Body of pancreas (tissue), 4 donors: Measurements from ENCODE around the gene MT1E. TPM values are rescaled to one million over a fixed set of nuclear protein-coding genes. Genes with fewer than 3 reads are reported as not detected.
"Not testable (repeated sequence)": the region's sequence is repeated elsewhere in the genome, so short reads cannot be mapped to it uniquely, and the experiment has no call there.

ENCODE experiments used
- ATAC-seq: fragments of 150-250 bp; one replicate; pipeline ENCODE4 v1.9.1; 2016
- DNase-seq, 4 donors: peaks; one replicate each; pipeline ENCODE4 v3.0.0-alpha.2; 2019
- H3K27ac ChIP-seq, 4 donors: fragments of 200-600 bp; sonication (generic); 1 replicate in 3 of 4; 2 replicates in 1 of 4; pipeline versions ENCODE4 v1.5.1 to v1.6.1; 2016 to 2019; ENCODE audit warnings: mild to moderate bottlenecking in 1 of 4, mixed read lengths in 1 of 4, moderate library complexity in 1 of 4
- H3K27me3 ChIP-seq, 2 donors: fragments of 200-600 bp; sonication (generic); one replicate each; pipeline ENCODE4 v1.6.0; 2016; ENCODE audit warnings: mild to moderate bottlenecking in 1 of 2
- H3K36me3 ChIP-seq, 2 donors: fragments of 200-600 bp; sonication (generic); replicated peaks in 1 of 2; 2 replicates each; pipeline ENCODE4 v1.5.1; 2016; ENCODE audit warnings: low read depth in 2 of 2; ENCODE audit not compliant: insufficient read depth in 1 of 2
- H3K4me1 ChIP-seq: fragments of 200-600 bp; sonication (generic); one replicate; pipeline ENCODE4 v1.6.0; 2016
- H3K4me3 ChIP-seq, 2 donors: fragments of 200-600 bp; sonication (generic); 1 replicate in 1 of 2; 2 replicates in 1 of 2; pipeline ENCODE4 v1.5.1; 2016 to 2019
- H3K9me3 ChIP-seq, 3 donors: fragments of 200-600 bp; sonication (generic); 1 replicate in 2 of 3; 2 replicates in 1 of 3; pipeline ENCODE4 v1.5.1; 2016
- POLR2A ChIP-seq, 3 donors: fragments of 450-650 bp; IDR thresholded peaks; one replicate each; pipeline ENCODE4 v1.6.1; 2016; ENCODE audit warnings: antibody characterized with exemption in 3 of 3, mild to moderate bottlenecking in 2 of 3
- WGBS, 2 donors: methylation state at CpG; one replicate each; pipeline ENCODE4 v1.1.5; 2017; 5-methylcytosine and 5-hydroxymethylcytosine counted together
- intact Hi-C: fragments of 100-400 bp; cut with DNase I; formaldehyde crosslinking; loops from one replicate; pipeline ENCODE4 v1.15.1; 2023
- total RNA-seq, 2 donors: library from RNA; depleted of rRNA; stranded (reverse); fragments of >200 nt; gene quantifications; one replicate each; pipeline ENCODE4 v1.1.0, GENCODE V29; 2016
- TF ChIP-seq, protein P1 (sequence below), 7 experiments: fragments of 450-650 bp in 4 of 7; fragments of 200-600 bp in 3 of 7; sonication (generic) in 3 of 7; IDR thresholded peaks; one replicate each; pipeline ENCODE4 v1.5.1; 2016 to 2019; ENCODE audit warnings: antibody characterized with exemption in 7 of 7

Gene MT1E
- 100 to 1,000 TPM in 1 of 2 donors, 10 to 100 TPM in 1; 99.9 to 679 TPM for total RNA-seq

DNA sequence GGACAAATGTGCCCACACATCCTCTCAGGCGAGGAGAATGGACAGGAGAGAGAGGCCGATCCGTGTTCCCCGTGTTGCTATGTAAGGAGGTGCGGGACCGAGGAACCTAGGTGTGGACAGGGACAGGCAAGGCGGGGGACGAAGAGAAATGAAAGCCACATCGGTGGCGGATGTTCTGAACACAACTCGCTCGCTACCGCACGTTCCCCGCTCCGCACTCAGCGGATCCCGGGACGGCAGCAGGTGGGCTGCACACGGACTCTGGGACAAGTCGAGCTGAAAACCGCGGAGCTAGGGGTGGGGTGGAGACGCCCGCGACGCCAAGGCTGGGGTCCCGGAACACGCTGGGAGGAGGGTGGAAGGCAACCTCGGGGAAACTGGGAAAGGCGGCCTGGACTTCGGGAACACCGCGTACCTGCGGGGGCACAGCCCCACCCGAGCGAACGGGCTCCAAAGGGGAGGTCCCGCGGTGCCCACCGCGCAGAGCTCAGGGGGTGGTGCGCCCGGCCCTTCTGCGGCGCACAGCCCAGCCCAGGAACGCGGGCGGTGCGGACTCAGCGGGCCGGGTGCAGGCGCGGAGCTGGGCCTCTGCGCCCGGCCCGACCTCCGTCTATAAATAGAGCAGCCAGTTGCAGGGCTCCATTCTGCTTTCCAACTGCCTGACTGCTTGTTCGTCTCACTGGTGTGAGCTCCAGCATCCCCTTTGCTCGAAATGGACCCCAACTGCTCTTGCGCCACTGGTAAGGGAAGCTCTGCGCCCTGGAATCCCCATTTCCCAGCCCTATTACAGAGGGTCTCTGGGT, at the start of gene MT1E:
MT1E (plus strand) TSS at position 642 of the 803 bp plus-strand sequence; CDS start at position 713, 71 bp downstream.
- Histone ChIP-seq H3K4me3 (peak within 1 kb of the TSS; percentile 29 to 40), H3K4me1 (peaks cover 30% of the 10 kb centered on the region), H3K9me3 (no peaks in the 10 kb centered on the region), H3K27ac (peak within 1 kb of the TSS; percentile 93 to 98 (median 98)), H3K27me3 (no peaks in the 10 kb centered on the region), H3K36me3 (no peaks in the 10 kb centered on the region)
- WGBS, 2 donors, result 0 to 4% methylated on average over 23 to 62 of the region's 62 CpGs
- peak; percentile 88 for ATAC-seq
- peak; percentile 92 to 99 (median 99) for TF ChIP-seq POLR2A (IDR thresholded peaks at IDR 0.05)
- TF ChIP-seq, protein P1, sequence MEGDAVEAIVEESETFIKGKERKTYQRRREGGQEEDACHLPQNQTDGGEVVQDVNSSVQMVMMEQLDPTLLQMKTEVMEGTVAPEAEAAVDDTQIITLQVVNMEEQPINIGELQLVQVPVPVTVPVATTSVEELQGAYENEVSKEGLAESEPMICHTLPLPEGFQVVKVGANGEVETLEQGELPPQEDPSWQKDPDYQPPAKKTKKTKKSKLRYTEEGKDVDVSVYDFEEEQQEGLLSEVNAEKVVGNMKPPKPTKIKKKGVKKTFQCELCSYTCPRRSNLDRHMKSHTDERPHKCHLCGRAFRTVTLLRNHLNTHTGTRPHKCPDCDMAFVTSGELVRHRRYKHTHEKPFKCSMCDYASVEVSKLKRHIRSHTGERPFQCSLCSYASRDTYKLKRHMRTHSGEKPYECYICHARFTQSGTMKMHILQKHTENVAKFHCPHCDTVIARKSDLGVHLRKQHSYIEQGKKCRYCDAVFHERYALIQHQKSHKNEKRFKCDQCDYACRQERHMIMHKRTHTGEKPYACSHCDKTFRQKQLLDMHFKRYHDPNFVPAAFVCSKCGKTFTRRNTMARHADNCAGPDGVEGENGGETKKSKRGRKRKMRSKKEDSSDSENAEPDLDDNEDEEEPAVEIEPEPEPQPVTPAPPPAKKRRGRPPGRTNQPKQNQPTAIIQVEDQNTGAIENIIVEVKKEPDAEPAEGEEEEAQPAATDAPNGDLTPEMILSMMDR (IDR thresholded peaks at IDR 0.05), result peak in 1 of 7 experiments; percentile 21
- intact Hi-C loops, result no loop called here
- peak; percentile 86 to 96 (median 90) for DNase-seq

- H3K9me3 ChIP-seq, result no peaks in the 10 kb centered on the region
- TF ChIP-seq POLR2A (IDR thresholded peaks at IDR 0.05), result no peak
- TF ChIP-seq, protein P1 (IDR thresholded peaks at IDR 0.05), result peak; percentile 69 to 95 (median 94)
Measured at GRCh38 chr16:56576585-56577299, 48.8 kb upstream of the MT1E start.

DNA sequence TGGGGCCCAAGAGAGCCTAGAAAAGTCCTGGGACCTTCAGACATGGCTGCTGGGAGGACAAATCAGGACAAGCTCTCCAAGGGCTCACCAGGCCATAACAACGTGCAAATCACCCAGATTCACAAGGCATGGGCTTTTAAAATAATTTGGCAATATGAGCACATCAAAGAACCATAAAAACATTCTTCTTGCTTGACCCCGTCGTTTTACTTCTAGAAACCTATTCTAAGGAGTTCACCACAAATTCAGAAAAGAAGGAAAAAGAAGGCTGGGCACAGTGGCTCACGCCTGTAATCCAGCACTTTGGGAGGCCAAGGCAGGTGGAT, 48.3 kb upstream of the MT1E start:
- no peak overlapping the region for H3K4me3 ChIP-seq
- DNase-seq, result no peak
- no peak for TF ChIP-seq POLR2A (IDR thresholded peaks at IDR 0.05)
- TF ChIP-seq, protein P1 (IDR thresholded peaks at IDR 0.05), result no peak
- H3K27ac ChIP-seq, result no peak overlapping the region
- intact Hi-C loops, result no loop called here
- no peak for ATAC-seq
- no peaks in the 10 kb centered on the region for H3K9me3 ChIP-seq
- H3K27me3 ChIP-seq, result no peaks in the 10 kb centered on the region
- no peaks in the 10 kb centered on the region for H3K36me3 ChIP-seq
- WGBS, 2 donors, result 54 to 59% methylated on average over 4 of the region's 4 CpGs
- no peaks in the 10 kb centered on the region for H3K4me1 ChIP-seq

More at GRCh38 chr16:56576585-56577299, 48.8 kb upstream of the MT1E start:
- Histone ChIP-seq H3K36me3 (no peaks in the 10 kb centered on the region), H3K4me3 (no peak overlapping the region), H3K4me1 (no peaks in the 10 kb centered on the region), H3K27me3 (no peaks in the 10 kb centered on the region), H3K27ac (no peak overlapping the region)
- 30 to 54% methylated on average over 4 to 8 of the region's 8 CpGs for WGBS, 2 donors
- intact Hi-C loops, result no loop called here
- peak; percentile 87 to 90 (median 89) for DNase-seq
- ATAC-seq, result peak; percentile 100

GRCh38 chr16:56580391-56581048, 45.1 kb upstream of the MT1E start:
- intact Hi-C loops, result no loop called here
- Histone ChIP-seq H3K27ac (no peak overlapping the region), H3K36me3 (no peaks in the 10 kb centered on the region), H3K4me1 (no peaks in the 10 kb centered on the region), H3K9me3 (no peaks in the 10 kb centered on the region), H3K4me3 (no peak overlapping the region), H3K27me3 (no peaks in the 10 kb centered on the region)
- TF ChIP-seq POLR2A (IDR thresholded peaks at IDR 0.05), result no peak
- TF ChIP-seq, protein P1 (IDR thresholded peaks at IDR 0.05), result no peak
- WGBS, 2 donors, result 74 to 84% methylated on average over 5 of the region's 6 CpGs
- no peak for DNase-seq
- no peak for ATAC-seq

- H3K9me3 ChIP-seq, H3K36me3 ChIP-seq, DNase-seq, H3K4me3 ChIP-seq, H3K27me3 ChIP-seq, ATAC-seq, H3K4me1 ChIP-seq, H3K27ac ChIP-seq, intact Hi-C loops: not testable (repeated sequence)
- 81 to 97% methylated on average over 2 of the region's 2 CpGs for WGBS, 2 donors
Measured at GRCh38 chr16:56582911-56583310, 42.7 kb upstream of the MT1E start.
